ENCODE measurements around the gene ZPR1.
"Not testable (repeated sequence)": the region's sequence is repeated elsewhere in the genome, so short reads cannot be mapped to it uniquely, and the experiment has no call there.

ZPR1 gene

GRCh38 chr11:116787786-116788486, at the start of gene ZPR1:
Gene ZPR1 (minus strand): TSS chr11:116788023. CDS start chr11:116787990, 33 bp downstream.
- Histone ChIP-seq H3K4me1 (ENCODE audit: insufficient read depth, poor library complexity, severe bottlenecking) (peaks cover 5% of the 10 kb centered on the region), H3K36me3 (ENCODE audit: low read depth) (peaks cover 40% of the 10 kb centered on the region), H3K27me3 (ENCODE audit: insufficient read depth, poor library complexity, severe bottlenecking) (no peaks in the 10 kb centered on the region), H3K27ac (ENCODE audit: poor library complexity, severe bottlenecking) (peak within 1 kb of the TSS; percentile 4), H3K4me3 (ENCODE audit: severe bottlenecking) (peak within 1 kb of the TSS; percentile 70), H3K9me3 (ENCODE audit: severe bottlenecking) (no peaks in the 10 kb centered on the region)
- peak; percentile 80 for ATAC-seq (ENCODE audit: low read depth)
- TF ChIP-seq CTCF (IDR thresholded peaks at IDR 0.05; ENCODE audit: poor library complexity, severe bottlenecking) = no peak
- no peak for DNase-seq (ENCODE audit: low spot score)

GRCh38 chr11:116836632-116836991, 48.8 kb upstream of the ZPR1 start:
- no peaks in the 10 kb centered on the region for H3K27me3 ChIP-seq (ENCODE audit: insufficient read depth, poor library complexity, severe bottlenecking)
- no peak overlapping the region for H3K27ac ChIP-seq (ENCODE audit: poor library complexity, severe bottlenecking)
- no peaks in the 10 kb centered on the region for H3K9me3 ChIP-seq (ENCODE audit: severe bottlenecking)
- DNase-seq (ENCODE audit: low spot score) (no peak), ATAC-seq (ENCODE audit: low read depth) (no peak)
- TF ChIP-seq CTCF (IDR thresholded peaks at IDR 0.05; ENCODE audit: poor library complexity, severe bottlenecking) = no peak
- H3K4me1 ChIP-seq (ENCODE audit: insufficient read depth, poor library complexity, severe bottlenecking) = no peaks in the 10 kb centered on the region
- H3K36me3 ChIP-seq (ENCODE audit: low read depth) = no peaks in the 10 kb centered on the region
- H3K4me3 ChIP-seq (ENCODE audit: severe bottlenecking) = no peak overlapping the region

- peak; percentile 84 for TF ChIP-seq CTCF (IDR thresholded peaks at IDR 0.05; ENCODE audit: poor library complexity, severe bottlenecking)
- DNase-seq (ENCODE audit: low spot score) (peak; percentile 88), ATAC-seq (ENCODE audit: low read depth) (peak; percentile 87)
- peak overlapping the region; percentile 16 for H3K4me3 ChIP-seq (ENCODE audit: severe bottlenecking)
- H3K27ac ChIP-seq (ENCODE audit: poor library complexity, severe bottlenecking) = no peak overlapping the region
- no peaks in the 10 kb centered on the region for H3K9me3 ChIP-seq (ENCODE audit: severe bottlenecking)
- no peaks in the 10 kb centered on the region for H3K27me3 ChIP-seq (ENCODE audit: insufficient read depth, poor library complexity, severe bottlenecking)
- no peaks in the 10 kb centered on the region for H3K4me1 ChIP-seq (ENCODE audit: insufficient read depth, poor library complexity, severe bottlenecking)
- H3K36me3 ChIP-seq (ENCODE audit: low read depth) = no peaks in the 10 kb centered on the region
Observed at GRCh38 chr11:116835791-116836631, 48.2 kb upstream of the ZPR1 start.

- peak overlapping the region; percentile 16 for H3K4me3 ChIP-seq (ENCODE audit: severe bottlenecking)
- DNase-seq (ENCODE audit: low spot score) = no peak
- H3K27ac ChIP-seq (ENCODE audit: poor library complexity, severe bottlenecking) = no peak overlapping the region
- no peaks in the 10 kb centered on the region for H3K4me1 ChIP-seq (ENCODE audit: insufficient read depth, poor library complexity, severe bottlenecking)
- no peak for ATAC-seq (ENCODE audit: low read depth)
- H3K9me3 ChIP-seq (ENCODE audit: severe bottlenecking) = no peaks in the 10 kb centered on the region
- TF ChIP-seq CTCF (IDR thresholded peaks at IDR 0.05; ENCODE audit: poor library complexity, severe bottlenecking) = no peak
- H3K36me3 ChIP-seq (ENCODE audit: low read depth) = no peaks in the 10 kb centered on the region
- H3K27me3 ChIP-seq (ENCODE audit: insufficient read depth, poor library complexity, severe bottlenecking) = no peaks in the 10 kb centered on the region
Observed at GRCh38 chr11:116835042-116835772, 47.4 kb upstream of the ZPR1 start.

GRCh38 chr11:116834535-116835041, 46.8 kb upstream of the ZPR1 start:
- not testable (repeated sequence) for H3K4me1 ChIP-seq (ENCODE audit: insufficient read depth, poor library complexity, severe bottlenecking); H3K27ac ChIP-seq (ENCODE audit: poor library complexity, severe bottlenecking); ATAC-seq (ENCODE audit: low read depth); H3K27me3 ChIP-seq (ENCODE audit: insufficient read depth, poor library complexity, severe bottlenecking); DNase-seq (ENCODE audit: low spot score); H3K4me3 ChIP-seq (ENCODE audit: severe bottlenecking); H3K36me3 ChIP-seq (ENCODE audit: low read depth); H3K9me3 ChIP-seq (ENCODE audit: severe bottlenecking)
